Liver (tissue), 9 donors: ENCODE results near the gene APOOL. TPM values are rescaled to one million over a fixed set of nuclear protein-coding genes. Genes with fewer than 3 reads are reported as not detected.

ENCODE experiments used
- DNase-seq: peaks from one replicate; pipeline ENCODE4 v3.0.0-alpha.2; 2017; ENCODE audit warnings: low spot score
- H3K27ac ChIP-seq, 2 donors: one replicate each; pipeline ENCODE4 v1.7.0; 2013; ENCODE audit warnings: inconsistent platforms in 2 of 2, low read length in 2 of 2, control low read depth in 1 of 2, low read depth in 1 of 2, mild to moderate bottlenecking in 1 of 2
- H3K27me3 ChIP-seq, 4 donors: one replicate each; pipeline versions ENCODE4 v1.6.1 to v1.7.0; 2013; ENCODE audit warnings: low read length in 3 of 4, inconsistent platforms in 1 of 4, mild to moderate bottlenecking in 1 of 4, moderate library complexity in 1 of 4; ENCODE audit not compliant: control insufficient read depth in 4 of 4, insufficient read depth in 4 of 4
- H3K36me3 ChIP-seq, 4 donors: one replicate each; pipeline versions ENCODE4 v1.6.1 to v1.7.0; 2013; ENCODE audit warnings: low read length in 3 of 4, mild to moderate bottlenecking in 3 of 4, low read depth in 1 of 4, moderate library complexity in 1 of 4; ENCODE audit not compliant: control insufficient read depth in 4 of 4, insufficient read depth in 3 of 4
- H3K4me1 ChIP-seq, 4 donors: one replicate each; pipeline versions ENCODE4 v1.6.1 to v1.7.0; 2013; ENCODE audit warnings: low read length in 3 of 4, mild to moderate bottlenecking in 3 of 4, moderate library complexity in 1 of 4; ENCODE audit not compliant: control insufficient read depth in 4 of 4, insufficient read depth in 4 of 4
- H3K4me3 ChIP-seq, 3 donors: one replicate each; pipeline versions ENCODE4 v1.6.1 to v1.7.0; 2013; ENCODE audit warnings: low read length in 3 of 3, control low read depth in 1 of 3, low read depth in 1 of 3, mild to moderate bottlenecking in 1 of 3
- H3K9ac ChIP-seq, 2 donors: one replicate each; pipeline ENCODE4 v1.7.0; 2013; ENCODE audit warnings: low read length in 2 of 2, mild to moderate bottlenecking in 2 of 2, moderate library complexity in 2 of 2, control low read depth in 1 of 2, low read depth in 1 of 2
- H3K9me3 ChIP-seq, 4 donors: one replicate each; pipeline versions ENCODE4 v1.6.1 to v1.7.0; 2013; ENCODE audit warnings: low read length in 3 of 4; ENCODE audit not compliant: control insufficient read depth in 4 of 4
- ATF3 ChIP-seq: IDR thresholded peaks from 2 replicates; pipeline ENCODE4 v1.6.1; 2016; ENCODE audit warnings: antibody characterized with exemption
- CTCF ChIP-seq: fragments of 150-350 bp; IDR thresholded peaks from 2 replicates; pipeline ENCODE4 v1.5.1; 2017; ENCODE audit warnings: improper control_type of control experiment, low read depth, low read length; ENCODE audit not compliant: missing input control
- EGR1 ChIP-seq, 2 donors: IDR thresholded peaks; 2 replicates each; pipeline ENCODE4 v1.6.1; 2016 to 2018; ENCODE audit warnings: antibody characterized with exemption in 2 of 2, low read depth in 2 of 2
- FOXA2 ChIP-seq: IDR thresholded peaks from 2 replicates; pipeline ENCODE4 v1.6.1; 2016; ENCODE audit warnings: antibody characterized with exemption
- GABPA ChIP-seq, 2 donors: IDR thresholded peaks in 1 of 2; conservative IDR thresholded peaks in 1 of 2; 2 replicates each; pipeline ENCODE4 v1.6.1; 2016; ENCODE audit warnings: antibody characterized with exemption in 2 of 2, mild to moderate bottlenecking in 1 of 2, moderate library complexity in 1 of 2
- HNF4G ChIP-seq: IDR thresholded peaks from 2 replicates; pipeline ENCODE4 v1.6.1; 2016; ENCODE audit warnings: antibody characterized with exemption
- JUND ChIP-seq, 2 donors: IDR thresholded peaks; 2 replicates each; pipeline ENCODE4 v1.6.1; 2016; ENCODE audit warnings: antibody characterized with exemption in 2 of 2
- MAX ChIP-seq: IDR thresholded peaks from 2 replicates; pipeline ENCODE4 v1.6.1; 2016; ENCODE audit warnings: antibody characterized with exemption
- NR2F2 ChIP-seq: IDR thresholded peaks from 2 replicates; pipeline ENCODE4 v1.6.1; 2016; ENCODE audit warnings: antibody characterized with exemption
- RAD21 ChIP-seq, 2 donors: IDR thresholded peaks; 2 replicates each; pipeline ENCODE4 v1.6.1; 2016; ENCODE audit warnings: antibody characterized with exemption in 2 of 2, mild to moderate bottlenecking in 2 of 2
- RXRA ChIP-seq, 2 donors: IDR thresholded peaks; 2 replicates each; pipeline ENCODE4 v1.6.1; 2017 to 2018; ENCODE audit warnings: antibody characterized with exemption in 2 of 2, mild to moderate bottlenecking in 1 of 2
- SP1 ChIP-seq: IDR thresholded peaks from 2 replicates; pipeline ENCODE4 v1.6.1; 2018; ENCODE audit warnings: antibody characterized with exemption, mild to moderate bottlenecking
- TAF1 ChIP-seq: conservative IDR thresholded peaks from 2 replicates; pipeline ENCODE4 v1.6.1; 2016; ENCODE audit warnings: antibody characterized with exemption, mild to moderate bottlenecking
- ZBTB33 ChIP-seq: IDR thresholded peaks from 2 replicates; pipeline ENCODE4 v1.6.1; 2016; ENCODE audit warnings: antibody characterized with exemption
- WGBS: extraction: QIAGEN DNeasy Blood & Tissue Kit; methylation state at CpG from one replicate; pipeline ENCODE4 v1.1.7; 2013; 5-methylcytosine and 5-hydroxymethylcytosine counted together
- polyA plus RNA-seq, 2 donors: library from polyadenylated mRNA; stranded (reverse) in 1 of 2; unstranded in 1 of 2; fragments of 200-250 nt in 1 of 2; fragments of >200 nt in 1 of 2; fragmentation: Nextera tagmentation in 1 of 2; extraction: Ambion mirVana in 1 of 2; gene quantifications; one replicate each; pipeline versions ENCODE4 v1.2.1 to v1.2.3, GENCODE V29; 2013 to 2015
- total RNA-seq, 2 donors: library from RNA; depleted of rRNA; stranded (reverse); fragments of >200 nt; gene quantifications; one replicate each; pipeline ENCODE4 v1.2.3, GENCODE V29; 2014
- TF ChIP-seq, protein P1 (sequence below): IDR thresholded peaks from 2 replicates; pipeline ENCODE4 v1.6.1; 2016; ENCODE audit warnings: antibody characterized with exemption, mild to moderate bottlenecking
- donor health status: healthy.
- donor health status: healthy.
- donor health status: healthy.
- donor health status: healthy.
- donor health status: healthy.

The APOOL gene
- total and polyA plus RNA-seq, 4 donors, result 7.5 to 12.1 (median 10.7) TPM

- TF ChIP-seq ZBTB33, result no peak
- TF ChIP-seq CTCF, result no peak
- no peak for TF ChIP-seq GABPA (IDR thresholded peaks at IDR 0.05 in 1 of 2, conservative IDR thresholded peaks at IDR 0.05 in 1 of 2)
Measured at GRCh38 chrX:85112293-85112692, 108.6 kb downstream of the APOOL start (continued).

DNA sequence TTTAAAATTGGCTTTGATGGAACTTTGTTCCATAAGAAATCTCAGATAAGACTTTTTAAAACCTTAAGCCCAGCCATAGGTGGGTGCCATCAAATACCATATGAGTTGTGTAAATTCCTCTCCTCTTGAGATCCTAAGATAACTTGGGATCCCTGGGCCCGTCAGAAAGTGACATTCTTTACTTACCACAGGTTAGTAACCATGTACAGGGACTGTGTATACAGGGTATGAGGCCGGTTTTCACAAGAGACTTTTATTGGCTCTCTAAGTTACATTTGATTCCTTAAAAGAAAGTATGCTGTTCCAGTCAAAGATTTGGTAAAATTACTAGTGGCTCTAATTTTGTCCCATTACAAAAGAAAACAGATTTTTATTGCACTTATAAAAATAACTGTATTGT is 110.1 kb downstream of the APOOL start:
- no peak for TF ChIP-seq NR2F2
- no peak for TF ChIP-seq GABPA (IDR thresholded peaks at IDR 0.05 in 1 of 2, conservative IDR thresholded peaks at IDR 0.05 in 1 of 2)
- no peak for TF ChIP-seq TAF1
- no peak for TF ChIP-seq HNF4G
- TF ChIP-seq FOXA2, result no peak
- no peak for TF ChIP-seq JUND (IDR thresholded peaks at IDR 0.05)
- no peak for TF ChIP-seq EGR1 (IDR thresholded peaks at IDR 0.05; ENCODE audit: low read depth in 2 of 2)
- TF ChIP-seq MAX, result no peak
- TF ChIP-seq RAD21 (IDR thresholded peaks at IDR 0.05), result no peak
- TF ChIP-seq RXRA (IDR thresholded peaks at IDR 0.05), result no peak
- TF ChIP-seq CTCF, result no peak
- TF ChIP-seq, protein P1, sequence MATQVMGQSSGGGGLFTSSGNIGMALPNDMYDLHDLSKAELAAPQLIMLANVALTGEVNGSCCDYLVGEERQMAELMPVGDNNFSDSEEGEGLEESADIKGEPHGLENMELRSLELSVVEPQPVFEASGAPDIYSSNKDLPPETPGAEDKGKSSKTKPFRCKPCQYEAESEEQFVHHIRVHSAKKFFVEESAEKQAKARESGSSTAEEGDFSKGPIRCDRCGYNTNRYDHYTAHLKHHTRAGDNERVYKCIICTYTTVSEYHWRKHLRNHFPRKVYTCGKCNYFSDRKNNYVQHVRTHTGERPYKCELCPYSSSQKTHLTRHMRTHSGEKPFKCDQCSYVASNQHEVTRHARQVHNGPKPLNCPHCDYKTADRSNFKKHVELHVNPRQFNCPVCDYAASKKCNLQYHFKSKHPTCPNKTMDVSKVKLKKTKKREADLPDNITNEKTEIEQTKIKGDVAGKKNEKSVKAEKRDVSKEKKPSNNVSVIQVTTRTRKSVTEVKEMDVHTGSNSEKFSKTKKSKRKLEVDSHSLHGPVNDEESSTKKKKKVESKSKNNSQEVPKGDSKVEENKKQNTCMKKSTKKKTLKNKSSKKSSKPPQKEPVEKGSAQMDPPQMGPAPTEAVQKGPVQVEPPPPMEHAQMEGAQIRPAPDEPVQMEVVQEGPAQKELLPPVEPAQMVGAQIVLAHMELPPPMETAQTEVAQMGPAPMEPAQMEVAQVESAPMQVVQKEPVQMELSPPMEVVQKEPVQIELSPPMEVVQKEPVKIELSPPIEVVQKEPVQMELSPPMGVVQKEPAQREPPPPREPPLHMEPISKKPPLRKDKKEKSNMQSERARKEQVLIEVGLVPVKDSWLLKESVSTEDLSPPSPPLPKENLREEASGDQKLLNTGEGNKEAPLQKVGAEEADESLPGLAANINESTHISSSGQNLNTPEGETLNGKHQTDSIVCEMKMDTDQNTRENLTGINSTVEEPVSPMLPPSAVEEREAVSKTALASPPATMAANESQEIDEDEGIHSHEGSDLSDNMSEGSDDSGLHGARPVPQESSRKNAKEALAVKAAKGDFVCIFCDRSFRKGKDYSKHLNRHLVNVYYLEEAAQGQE, result no peak
- TF ChIP-seq ATF3, result no peak
- no peak for TF ChIP-seq SP1
- TF ChIP-seq ZBTB33, result no peak
- Histone ChIP-seq H3K4me1 (no peaks in the 10 kb centered on the region), H3K27ac (no peak overlapping the region), H3K9me3 (no peaks in the 10 kb centered on the region), H3K4me3 (no peak overlapping the region), H3K9ac (no peak overlapping the region), H3K27me3 (peaks cover 0 to 6% (median 0%) of the 10 kb centered on the region in 4 donors), H3K36me3 (no peaks in the 10 kb centered on the region)
- no peak for DNase-seq
- WGBS, result 82% methylated on average over 2 of the region's 2 CpGs
